ENCODE results near the gene ZNF274. TPM values are rescaled to one million over a fixed set of nuclear protein-coding genes. Genes with fewer than 3 reads are reported as not detected.

ZNF274 gene
- total and polyA plus RNA-seq, 2 experiments from 2014 or later: 19.9 to 31.2 TPM

DNA sequence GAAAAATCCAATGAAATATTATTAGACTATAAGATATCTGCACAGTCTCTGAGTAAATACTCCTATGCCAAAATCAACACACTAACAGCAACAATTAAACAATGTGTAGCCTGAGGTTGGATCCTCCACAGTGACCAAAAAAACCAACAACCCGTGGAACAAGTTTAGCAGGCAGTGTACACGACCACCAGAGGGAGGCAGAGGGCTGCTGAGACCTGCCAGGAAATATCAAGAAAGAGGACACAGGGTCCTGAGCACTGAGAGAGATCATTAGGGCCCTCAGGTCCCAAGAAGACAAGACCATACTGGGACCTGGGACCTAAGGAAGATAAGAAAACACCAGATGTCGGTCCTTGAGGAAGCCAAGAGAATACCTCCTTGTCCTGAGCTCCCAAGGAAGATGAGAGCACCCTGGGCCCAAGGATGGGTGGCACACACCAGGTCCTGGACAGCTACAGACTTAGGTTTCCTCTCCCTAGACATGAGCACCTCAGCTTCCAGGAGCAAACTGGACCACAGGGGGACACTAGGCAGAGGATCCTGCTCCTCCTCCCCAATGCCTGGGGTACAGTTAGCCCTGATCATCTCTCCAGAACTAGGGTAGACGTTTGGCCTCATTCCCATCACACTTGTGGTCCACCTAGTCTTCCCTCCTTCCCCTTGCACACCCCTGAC lies 822 bp upstream of the ZNF274 start:
- peaks cover 82% of the 10 kb centered on the region for H3K9me3 Mint-ChIP-seq
- H3K36me3 ChIP-seq (ENCODE audit: insufficient read depth): peaks cover 7% of the 10 kb centered on the region; the same call in 1 of the 2 replicates
- H3K4me1 ChIP-seq (ENCODE audit: insufficient read depth): 0 out of 2 replicates have a peak, but pooled peaks cover 4% of the 10 kb centered on the region
- H3K27ac ChIP-seq (ENCODE audit: low read depth): peak overlapping the region; percentile 76; the same call in 1 of the 2 replicates
- H3K27me3 Mint-ChIP-seq (ENCODE audit: insufficient read depth, low read depth, poor library complexity): no peaks in the 10 kb centered on the region
- H2AFZ ChIP-seq: peak overlapping the region; percentile 93
- H3K9me2 ChIP-seq (ENCODE audit: insufficient read depth): peaks cover 14% of the 10 kb centered on the region
- no peak overlapping the region for H3K27ac Mint-ChIP-seq
- peak overlapping the region; percentile 95 for H3K4me3 Mint-ChIP-seq
- TF ChIP-seq, protein P1, sequence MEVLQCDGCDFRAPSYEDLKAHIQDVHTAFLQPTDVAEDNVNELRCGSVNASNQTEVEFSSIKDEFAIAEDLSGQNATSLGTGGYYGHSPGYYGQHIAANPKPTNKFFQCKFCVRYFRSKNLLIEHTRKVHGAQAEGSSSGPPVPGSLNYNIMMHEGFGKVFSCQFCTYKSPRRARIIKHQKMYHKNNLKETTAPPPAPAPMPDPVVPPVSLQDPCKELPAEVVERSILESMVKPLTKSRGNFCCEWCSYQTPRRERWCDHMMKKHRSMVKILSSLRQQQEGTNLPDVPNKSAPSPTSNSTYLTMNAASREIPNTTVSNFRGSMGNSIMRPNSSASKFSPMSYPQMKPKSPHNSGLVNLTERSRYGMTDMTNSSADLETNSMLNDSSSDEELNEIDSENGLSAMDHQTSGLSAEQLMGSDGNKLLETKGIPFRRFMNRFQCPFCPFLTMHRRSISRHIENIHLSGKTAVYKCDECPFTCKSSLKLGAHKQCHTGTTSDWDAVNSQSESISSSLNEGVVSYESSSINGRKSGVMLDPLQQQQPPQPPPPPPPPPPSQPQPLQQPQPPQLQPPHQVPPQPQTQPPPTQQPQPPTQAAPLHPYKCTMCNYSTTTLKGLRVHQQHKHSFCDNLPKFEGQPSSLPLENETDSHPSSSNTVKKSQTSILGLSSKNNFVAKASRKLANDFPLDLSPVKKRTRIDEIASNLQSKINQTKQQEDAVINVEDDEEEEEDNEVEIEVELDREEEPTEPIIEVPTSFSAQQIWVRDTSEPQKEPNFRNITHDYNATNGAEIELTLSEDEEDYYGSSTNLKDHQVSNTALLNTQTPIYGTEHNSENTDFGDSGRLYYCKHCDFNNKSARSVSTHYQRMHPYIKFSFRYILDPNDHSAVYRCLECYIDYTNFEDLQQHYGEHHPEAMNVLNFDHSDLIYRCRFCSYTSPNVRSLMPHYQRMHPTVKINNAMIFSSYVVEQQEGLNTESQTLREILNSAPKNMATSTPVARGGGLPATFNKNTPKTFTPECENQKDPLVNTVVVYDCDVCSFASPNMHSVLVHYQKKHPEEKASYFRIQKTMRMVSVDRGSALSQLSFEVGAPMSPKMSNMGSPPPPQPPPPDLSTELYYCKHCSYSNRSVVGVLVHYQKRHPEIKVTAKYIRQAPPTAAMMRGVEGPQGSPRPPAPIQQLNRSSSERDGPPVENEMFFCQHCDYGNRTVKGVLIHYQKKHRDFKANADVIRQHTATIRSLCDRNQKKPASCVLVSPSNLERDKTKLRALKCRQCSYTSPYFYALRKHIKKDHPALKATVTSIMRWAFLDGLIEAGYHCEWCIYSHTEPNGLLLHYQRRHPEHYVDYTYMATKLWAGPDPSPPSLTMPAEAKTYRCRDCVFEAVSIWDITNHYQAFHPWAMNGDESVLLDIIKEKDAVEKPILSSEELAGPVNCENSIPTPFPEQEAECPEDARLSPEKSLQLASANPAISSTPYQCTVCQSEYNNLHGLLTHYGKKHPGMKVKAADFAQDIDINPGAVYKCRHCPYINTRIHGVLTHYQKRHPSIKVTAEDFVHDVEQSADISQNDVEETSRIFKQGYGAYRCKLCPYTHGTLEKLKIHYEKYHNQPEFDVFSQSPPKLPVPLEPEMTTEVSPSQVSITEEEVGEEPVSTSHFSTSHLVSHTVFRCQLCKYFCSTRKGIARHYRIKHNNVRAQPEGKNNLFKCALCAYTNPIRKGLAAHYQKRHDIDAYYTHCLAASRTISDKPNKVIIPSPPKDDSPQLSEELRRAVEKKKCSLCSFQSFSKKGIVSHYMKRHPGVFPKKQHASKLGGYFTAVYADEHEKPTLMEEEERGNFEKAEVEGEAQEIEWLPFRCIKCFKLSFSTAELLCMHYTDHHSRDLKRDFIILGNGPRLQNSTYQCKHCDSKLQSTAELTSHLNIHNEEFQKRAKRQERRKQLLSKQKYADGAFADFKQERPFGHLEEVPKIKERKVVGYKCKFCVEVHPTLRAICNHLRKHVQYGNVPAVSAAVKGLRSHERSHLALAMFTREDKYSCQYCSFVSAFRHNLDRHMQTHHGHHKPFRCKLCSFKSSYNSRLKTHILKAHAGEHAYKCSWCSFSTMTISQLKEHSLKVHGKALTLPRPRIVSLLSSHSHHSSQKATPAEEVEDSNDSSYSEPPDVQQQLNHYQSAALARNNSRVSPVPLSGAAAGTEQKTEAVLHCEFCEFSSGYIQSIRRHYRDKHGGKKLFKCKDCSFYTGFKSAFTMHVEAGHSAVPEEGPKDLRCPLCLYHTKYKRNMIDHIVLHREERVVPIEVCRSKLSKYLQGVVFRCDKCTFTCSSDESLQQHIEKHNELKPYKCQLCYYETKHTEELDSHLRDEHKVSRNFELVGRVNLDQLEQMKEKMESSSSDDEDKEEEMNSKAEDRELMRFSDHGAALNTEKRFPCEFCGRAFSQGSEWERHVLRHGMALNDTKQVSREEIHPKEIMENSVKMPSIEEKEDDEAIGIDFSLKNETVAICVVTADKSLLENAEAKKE (CRISPR knock-in tag; IDR thresholded peaks at IDR 0.05): 0 out of 2 replicates have a peak, but pooled peaks have one; percentile 19
- no peak for TF ChIP-seq POLR2AphosphoS5 (IDR thresholded peaks at IDR 0.05; ENCODE audit: low read depth)
- TF ChIP-seq, protein P2, sequence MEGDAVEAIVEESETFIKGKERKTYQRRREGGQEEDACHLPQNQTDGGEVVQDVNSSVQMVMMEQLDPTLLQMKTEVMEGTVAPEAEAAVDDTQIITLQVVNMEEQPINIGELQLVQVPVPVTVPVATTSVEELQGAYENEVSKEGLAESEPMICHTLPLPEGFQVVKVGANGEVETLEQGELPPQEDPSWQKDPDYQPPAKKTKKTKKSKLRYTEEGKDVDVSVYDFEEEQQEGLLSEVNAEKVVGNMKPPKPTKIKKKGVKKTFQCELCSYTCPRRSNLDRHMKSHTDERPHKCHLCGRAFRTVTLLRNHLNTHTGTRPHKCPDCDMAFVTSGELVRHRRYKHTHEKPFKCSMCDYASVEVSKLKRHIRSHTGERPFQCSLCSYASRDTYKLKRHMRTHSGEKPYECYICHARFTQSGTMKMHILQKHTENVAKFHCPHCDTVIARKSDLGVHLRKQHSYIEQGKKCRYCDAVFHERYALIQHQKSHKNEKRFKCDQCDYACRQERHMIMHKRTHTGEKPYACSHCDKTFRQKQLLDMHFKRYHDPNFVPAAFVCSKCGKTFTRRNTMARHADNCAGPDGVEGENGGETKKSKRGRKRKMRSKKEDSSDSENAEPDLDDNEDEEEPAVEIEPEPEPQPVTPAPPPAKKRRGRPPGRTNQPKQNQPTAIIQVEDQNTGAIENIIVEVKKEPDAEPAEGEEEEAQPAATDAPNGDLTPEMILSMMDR (conservative IDR thresholded peaks at IDR 0.05; ENCODE audit: low read depth in 2 of 2): peak; percentile 82 to 86
- H3K27me3 ChIP-seq (ENCODE audit: insufficient read depth): no peaks in the 10 kb centered on the region
- H3K4me1 Mint-ChIP-seq: peaks cover 7% of the 10 kb centered on the region
- peak overlapping the region; percentile 77; the same call in 1 of the 2 replicates for H3K4me2 ChIP-seq
- H3K36me3 Mint-ChIP-seq (ENCODE audit: low read depth): peaks cover 77% of the 10 kb centered on the region
- DNase-seq (ENCODE audit: low spot score): peak; percentile 82
- H4K20me1 ChIP-seq (replicated peaks; ENCODE audit: insufficient read depth): no peaks in the 10 kb centered on the region; the same call in 1 of the 2 replicates
- peak overlapping the region; percentile 96 for H3K4me3 ChIP-seq
- peak; percentile 6 for ATAC-seq
- no peaks in the 10 kb centered on the region for H3F3A ChIP-seq (replicated peaks; ENCODE audit: low read depth)
- H3K79me2 ChIP-seq (replicated peaks; ENCODE audit: insufficient read depth): peaks cover 37% of the 10 kb centered on the region
